Fibroblast of peridontal ligament (primary cell): ENCODE measurements around the gene MMP12.
A peak's percentile ranks its signal among the peaks of the same experiment; 100 is the strongest.
"Not testable (repeated sequence)": the region's sequence is repeated elsewhere in the genome, so short reads cannot be mapped to it uniquely, and the experiment has no call there.

Experiments
- DNase-seq: peaks from one replicate; pipeline ENCODE4 v3.0.0-alpha.2; 2010; ENCODE audit errors: extremely low read depth

Gene MMP12

GRCh38 chr11:102874852-102875251 lies at the start of gene MMP12:
TSS of gene MMP12 (minus strand) at chr11:102874982. CDS start at chr11:102874937, 45 bp downstream.
- peak; percentile 11 for DNase-seq

- no peak for DNase-seq
These were observed 46.9 kb upstream of the MMP12 start for GRCh38 chr11:102921587-102922220.

- DNase-seq: peak; percentile 15
These were observed 45.4 kb upstream of the MMP12 start for GRCh38 chr11:102920118-102920684.

- DNase-seq: no peak
These were observed 40.2 kb upstream of the MMP12 start for GRCh38 chr11:102915044-102915375.

- peak; percentile 82 for DNase-seq
These were observed 39.7 kb upstream of the MMP12 start for GRCh38 chr11:102914238-102915043.

- no peak for DNase-seq
These were observed 37.7 kb upstream of the MMP12 start for GRCh38 chr11:102912482-102912830.

- no peak for DNase-seq
These were observed 37.1 kb upstream of the MMP12 start for GRCh38 chr11:102911758-102912481.

- DNase-seq: peak; percentile 36
These were observed 31.1 kb upstream of the MMP12 start for GRCh38 chr11:102905848-102906247.

- DNase-seq: not testable (repeated sequence)
These were observed 29.1 kb upstream of the MMP12 start for GRCh38 chr11:102903895-102904294.

GRCh38 chr11:102900346-102900745 lies 25.6 kb upstream of the MMP12 start:
- no peak for DNase-seq

GRCh38 chr11:102891736-102892135 lies 17.0 kb upstream of the MMP12 start:
- DNase-seq: peak; percentile 57

- DNase-seq: peak; percentile 74
These were observed 12.2 kb upstream of the MMP12 start for GRCh38 chr11:102886999-102887398.

- no peak for DNase-seq
These were observed 8.4 kb upstream of the MMP12 start for GRCh38 chr11:102883141-102883540.

- peak; percentile 97 for DNase-seq
These were observed 7.7 kb upstream of the MMP12 start for GRCh38 chr11:102882389-102883024.

GRCh38 chr11:102879801-102880200 lies 5.0 kb upstream of the MMP12 start:
- DNase-seq: no peak

- no peak for DNase-seq
These were observed 3.8 kb upstream of the MMP12 start for GRCh38 chr11:102878595-102878994.

- not testable (repeated sequence) for DNase-seq
These were observed 5.3 kb downstream of the MMP12 start for GRCh38 chr11:102869354-102869964.

- peak; percentile 67 for DNase-seq
These were observed 6.4 kb downstream of the MMP12 start for GRCh38 chr11:102868339-102868738.

- peak; percentile 31 for DNase-seq
These were observed 10.1 kb downstream of the MMP12 start for GRCh38 chr11:102864724-102865123.

GRCh38 chr11:102853956-102854355 lies 20.8 kb downstream of the MMP12 start:
- no peak for DNase-seq

GRCh38 chr11:102853055-102853454 lies 21.7 kb downstream of the MMP12 start:
- DNase-seq: no peak
